Glutamatergic neuron (in vitro differentiated cells): ENCODE measurements around the gene CLSTN1. TPM values are rescaled to one million over a fixed set of nuclear protein-coding genes. Genes with fewer than 3 reads are reported as not detected.

Experiments used
- DNase-seq: peaks from one replicate; pipeline ENCODE4 v3.0.0; 2022
- H3K27ac Mint-ChIP-seq: one replicate; pipeline ENCODE4 v1.8.0; 2020; ENCODE audit warnings: mild to moderate bottlenecking, mixed read lengths, inconsistent platforms; ENCODE audit not compliant: unreplicated experiment
- H3K27me3 Mint-ChIP-seq: one replicate; pipeline ENCODE4 v1.8.0; 2020; ENCODE audit warnings: mild to moderate bottlenecking, moderate library complexity, mixed read lengths, inconsistent platforms; ENCODE audit not compliant: unreplicated experiment
- H3K36me3 Mint-ChIP-seq: one replicate; pipeline ENCODE4 v1.8.0; 2020; ENCODE audit warnings: mild to moderate bottlenecking, mixed read lengths, inconsistent platforms; ENCODE audit not compliant: unreplicated experiment
- H3K4me1 Mint-ChIP-seq: one replicate; pipeline ENCODE4 v1.8.0; 2020; ENCODE audit warnings: mild to moderate bottlenecking, low read depth, mixed read lengths, inconsistent platforms; ENCODE audit not compliant: unreplicated experiment
- H3K4me3 Mint-ChIP-seq: one replicate; pipeline ENCODE4 v1.8.0; 2020; ENCODE audit warnings: mild to moderate bottlenecking, mixed read lengths, inconsistent platforms; ENCODE audit not compliant: unreplicated experiment
- H3K9me3 Mint-ChIP-seq: one replicate; pipeline ENCODE4 v1.8.0; 2020; ENCODE audit warnings: mild to moderate bottlenecking, moderate library complexity, mixed read lengths, inconsistent platforms; ENCODE audit not compliant: unreplicated experiment
- CTCF ChIP-seq: fragments of 200-600 bp; sonication (generic); IDR thresholded peaks from one replicate; pipeline ENCODE4 v1.5.0; 2021; ENCODE audit not compliant: partially characterized antibody, unreplicated experiment
- total RNA-seq: library from RNA; stranded (reverse); fragmentation: NEBNext Ultra II Directional; extraction: Animal tissue kit (Norgen Biotek cat#: 25700); gene quantifications from one replicate; pipeline ENCODE4 v1.2.1, GENCODE V29; 2021; ENCODE audit not compliant: unreplicated experiment

Gene CLSTN1
- total RNA-seq, 1 donor from 2014 or later, result 139 TPM

GRCh38 chr1:9723926-9724325, 99.8 kb downstream of the CLSTN1 start:
- Mint-ChIP-seq H3K27me3 (no peaks in the 10 kb centered on the region), H3K9me3 (peaks cover 5% of the 10 kb centered on the region), H3K4me3 (no peak overlapping the region)

DNA sequence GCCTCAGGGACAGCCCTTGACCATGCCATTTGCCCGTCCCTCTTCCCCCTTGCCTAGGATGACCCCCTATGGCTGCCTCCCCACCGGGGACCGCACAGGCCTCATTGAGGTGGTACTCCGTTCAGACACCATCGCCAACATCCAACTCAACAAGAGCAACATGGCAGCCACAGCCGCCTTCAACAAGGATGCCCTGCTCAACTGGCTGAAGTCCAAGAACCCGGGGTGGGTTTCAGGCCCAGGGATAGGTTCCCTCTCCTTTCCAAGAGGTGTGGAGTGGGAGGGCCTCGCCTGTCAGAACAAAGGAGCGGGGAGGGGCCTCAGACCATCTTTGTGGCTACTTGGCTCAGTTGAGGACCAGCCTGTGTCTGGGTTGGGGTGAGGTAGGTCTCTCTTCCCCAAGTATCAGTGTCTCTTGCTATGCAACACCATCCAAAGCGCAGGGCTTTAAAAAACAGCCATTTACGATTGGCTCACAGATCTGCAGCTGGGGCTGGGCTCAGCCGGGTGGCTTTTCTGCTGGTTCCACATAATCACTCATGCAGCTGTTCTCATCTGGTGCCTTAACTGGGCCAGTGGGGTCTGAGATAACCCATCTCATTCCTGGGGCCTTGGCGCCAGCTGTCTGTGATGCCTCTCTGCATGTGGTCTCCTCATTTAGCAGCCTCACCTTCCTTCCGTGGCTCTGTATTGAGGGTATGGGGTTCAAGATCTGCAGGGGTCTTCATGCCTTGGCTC, 100.5 kb downstream of the CLSTN1 start:
- H3K27ac Mint-ChIP-seq, result no peak overlapping the region
- H3K4me1 Mint-ChIP-seq, result no peaks in the 10 kb centered on the region
- peaks cover 5% of the 10 kb centered on the region for H3K9me3 Mint-ChIP-seq

More at GRCh38 chr1:9723926-9724325, 99.8 kb downstream of the CLSTN1 start:
- peaks cover 7% of the 10 kb centered on the region for H3K36me3 Mint-ChIP-seq
- TF ChIP-seq CTCF, result no peak
- no peak overlapping the region for H3K27ac Mint-ChIP-seq
- H3K4me1 Mint-ChIP-seq, result no peaks in the 10 kb centered on the region
- DNase-seq, result no peak

DNA sequence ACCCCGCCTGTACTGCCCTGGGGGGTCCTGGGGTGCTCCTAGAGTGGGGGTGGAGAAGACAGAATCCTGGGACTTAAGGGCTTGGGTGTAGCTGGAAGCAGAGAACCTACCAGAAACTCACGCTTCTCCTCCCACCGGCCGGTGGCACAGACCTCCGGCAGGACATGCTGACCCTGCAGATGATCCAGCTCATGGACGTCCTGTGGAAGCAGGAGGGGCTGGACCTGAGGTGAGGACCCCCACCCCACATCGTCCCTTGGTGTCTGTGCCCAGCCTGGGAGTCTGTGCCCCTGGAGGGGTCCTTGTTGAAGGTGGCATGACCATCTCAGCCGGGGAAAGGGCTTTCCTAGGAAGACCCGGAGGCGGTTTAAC, 101.4 kb downstream of the CLSTN1 start:
- Mint-ChIP-seq H3K36me3 (peaks cover 7% of the 10 kb centered on the region), H3K4me1 (no peaks in the 10 kb centered on the region), H3K9me3 (peaks cover 5% of the 10 kb centered on the region), H3K4me3 (no peak overlapping the region), H3K27ac (no peak overlapping the region), H3K27me3 (peaks cover 2% of the 10 kb centered on the region)
- TF ChIP-seq CTCF, result no peak
- no peak for DNase-seq

More for the DNA sequence above, 100.5 kb downstream of the CLSTN1 start:
- Mint-ChIP-seq H3K4me3 (no peak overlapping the region), H3K36me3 (peaks cover 7% of the 10 kb centered on the region), H3K27me3 (no peaks in the 10 kb centered on the region)
- DNase-seq, result no peak
- TF ChIP-seq CTCF, result no peak

DNA sequence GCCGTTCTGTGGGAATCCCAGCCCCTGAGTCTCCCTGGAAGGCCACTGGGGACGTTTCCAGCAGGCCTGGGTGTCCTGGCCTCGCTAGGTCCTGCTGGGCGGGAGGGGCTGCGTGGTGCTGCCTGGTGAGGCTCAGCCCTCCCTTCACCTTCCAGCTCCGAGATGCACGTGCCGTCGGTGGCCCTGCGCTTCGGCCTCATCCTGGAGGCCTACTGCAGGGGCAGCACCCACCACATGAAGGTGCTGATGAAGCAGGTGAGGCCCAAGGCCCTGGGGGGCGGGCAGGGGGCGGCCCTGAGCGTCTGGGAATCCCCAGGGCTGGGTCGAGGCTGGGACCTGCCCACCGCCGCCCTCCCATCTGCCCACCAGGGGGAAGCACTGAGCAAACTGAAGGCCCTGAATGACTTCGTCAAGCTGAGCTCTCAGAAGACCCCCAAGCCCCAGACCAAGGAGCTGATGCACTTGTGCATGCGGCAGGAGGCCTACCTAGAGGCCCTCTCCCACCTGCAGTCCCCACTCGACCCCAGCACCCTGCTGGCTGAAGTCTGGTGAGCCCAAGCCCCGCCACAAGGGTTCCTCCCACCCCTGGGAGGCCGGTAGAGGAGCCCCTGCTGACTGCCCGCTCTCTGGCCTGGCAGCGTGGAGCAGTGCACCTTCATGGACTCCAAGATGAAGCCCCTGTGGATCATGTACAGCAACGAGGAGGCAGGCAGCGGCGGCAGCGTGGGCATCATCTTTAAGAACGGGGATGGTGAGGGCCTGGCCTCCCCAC, 102.0 kb downstream of the CLSTN1 start:
- Mint-ChIP-seq H3K27me3 (peaks cover 4% of the 10 kb centered on the region), H3K36me3 (peaks cover 7% of the 10 kb centered on the region), H3K4me3 (no peak overlapping the region), H3K4me1 (no peaks in the 10 kb centered on the region), H3K9me3 (peaks cover 5% of the 10 kb centered on the region), H3K27ac (no peak overlapping the region)
- TF ChIP-seq CTCF, result peak; percentile 87
- peak; percentile 82 for DNase-seq
